ENCODE measurements around the gene PHF2. TPM values are rescaled to one million over a fixed set of nuclear protein-coding genes. Genes with fewer than 3 reads are reported as not detected.

PHF2 gene
- total RNA-seq, 1 experiment from 2014 or later: 16.1 TPM

DNA sequence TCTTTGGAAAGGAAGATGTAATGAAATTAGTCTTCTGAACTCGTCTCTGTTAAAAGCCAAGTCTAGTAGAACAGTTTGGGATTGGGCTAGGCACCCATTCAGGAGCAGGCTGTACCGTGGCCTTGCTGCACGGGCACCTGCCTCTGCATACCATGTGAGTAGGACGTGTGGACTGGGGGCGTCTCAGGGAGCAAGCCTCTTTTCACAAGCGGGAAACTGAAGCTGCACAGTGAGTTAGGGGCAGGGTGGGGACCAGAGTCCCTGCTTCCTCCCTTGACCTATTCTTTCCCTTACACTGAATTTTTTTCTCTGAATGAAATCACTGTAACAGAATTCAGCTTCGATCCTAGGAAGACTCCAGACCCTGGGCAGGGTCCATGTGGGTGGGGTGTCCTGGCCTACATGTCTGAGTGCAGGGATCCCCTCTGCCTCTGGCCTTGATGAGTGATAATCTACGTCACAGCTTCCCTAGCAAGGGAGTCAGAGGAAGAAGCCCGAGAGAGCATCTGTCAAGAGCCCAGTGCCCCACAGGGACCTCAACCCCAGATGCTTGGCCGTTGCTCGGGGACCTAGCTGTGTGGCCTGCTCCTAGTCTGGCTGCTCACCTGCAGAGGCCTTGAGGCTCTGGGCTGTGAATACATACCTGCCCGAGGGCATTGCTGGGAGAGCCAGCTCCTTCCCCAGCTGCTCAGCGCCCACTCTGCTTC lies 15.1 kb downstream of the PHF2 start:
- H2AFZ ChIP-seq (ENCODE audit: low read length): no peak overlapping the region
- H3K27ac ChIP-seq (ENCODE audit: low read length): peak overlapping the region; percentile 12; the same call in 1 of the 2 replicates

DNA sequence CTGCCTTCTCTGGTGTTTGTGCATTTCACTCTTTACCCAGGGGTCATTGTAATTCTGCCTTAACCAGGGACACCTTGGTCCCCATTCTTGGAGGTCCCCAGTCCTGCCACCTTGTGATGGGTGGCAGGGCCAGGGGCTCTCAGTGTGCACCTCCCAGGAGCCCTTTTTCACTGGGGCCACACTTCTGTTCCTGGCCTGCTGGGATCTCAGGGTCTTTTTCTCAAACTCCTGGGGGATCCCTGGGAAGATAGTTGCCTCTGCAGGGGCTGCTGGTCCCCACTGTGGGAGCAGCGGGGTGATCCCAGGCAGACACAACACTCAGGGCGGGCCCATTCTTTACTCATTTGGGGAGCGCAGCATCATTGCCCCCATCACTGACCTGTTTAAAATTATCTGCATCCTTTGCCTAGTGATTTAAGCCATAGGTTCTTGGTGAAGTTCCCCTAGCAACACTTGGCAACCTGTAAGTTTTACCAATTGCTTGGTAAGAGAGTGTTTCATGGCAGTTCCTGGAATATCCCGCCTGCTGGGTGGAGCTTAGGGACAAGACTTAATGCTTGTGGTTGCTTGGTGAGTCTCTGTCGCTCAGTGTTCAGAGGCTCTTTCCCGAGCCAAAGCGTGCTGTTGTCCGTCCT lies 15.7 kb downstream of the PHF2 start:
- no peak for DNase-seq
- peaks cover 4% of the 10 kb centered on the region; the same call in 1 of the 2 replicates for H4K20me1 ChIP-seq (ENCODE audit: insufficient read depth, low read depth, low read length)

More for the DNA sequence above, 15.1 kb downstream of the PHF2 start:
- peaks cover 4% of the 10 kb centered on the region; the same call in 1 of the 2 replicates for H4K20me1 ChIP-seq (ENCODE audit: insufficient read depth, low read depth, low read length)
- peaks cover 98% of the 10 kb centered on the region for H3K79me2 ChIP-seq (ENCODE audit: low read length)
- peaks cover 27% of the 10 kb centered on the region for H3K4me1 ChIP-seq (ENCODE audit: low read length)
- H3K27me3 ChIP-seq (ENCODE audit: low read length): no peaks in the 10 kb centered on the region
- peak overlapping the region; percentile 32; the same call in 1 of the 2 replicates for H3K9ac ChIP-seq (ENCODE audit: low read length)
- no peak for DNase-seq
- H3K36me3 ChIP-seq (ENCODE audit: insufficient read depth, low read length): no peaks in the 10 kb centered on the region
- H3K9me3 ChIP-seq (ENCODE audit: low read length): no peaks in the 10 kb centered on the region
- H3K9me2 ChIP-seq (replicated peaks; ENCODE audit: insufficient read depth, low read length): no peaks in the 10 kb centered on the region
- no peak overlapping the region for H3K4me3 ChIP-seq (ENCODE audit: low read length)
- no peak overlapping the region for H3K4me2 ChIP-seq (ENCODE audit: low read depth, low read length, poor library complexity, severe bottlenecking)

DNA sequence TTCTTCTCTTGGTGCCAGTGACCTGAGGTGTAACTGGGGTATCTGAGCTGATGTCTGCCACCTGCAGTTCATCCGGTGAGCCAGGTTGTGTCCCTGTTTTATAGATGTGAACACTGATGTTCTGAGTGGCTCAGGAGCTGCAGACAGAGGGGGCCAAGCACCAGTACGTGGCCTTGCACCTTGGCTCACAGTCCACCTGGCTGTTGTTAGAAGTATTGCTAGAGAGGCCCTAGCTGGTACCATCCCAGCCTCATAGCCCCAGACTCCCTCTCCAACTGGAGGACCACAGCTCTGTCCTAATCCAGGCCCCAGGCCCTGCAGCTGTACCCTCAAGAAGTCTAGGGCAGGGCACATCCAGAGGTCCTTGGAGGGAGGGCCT lies 16.2 kb downstream of the PHF2 start:
- peak; percentile 55 for DNase-seq
- H3K27me3 ChIP-seq (ENCODE audit: low read length): no peaks in the 10 kb centered on the region
- H3K9me3 ChIP-seq (ENCODE audit: low read length): no peaks in the 10 kb centered on the region
- H4K20me1 ChIP-seq (ENCODE audit: insufficient read depth, low read depth, low read length): peaks cover 4% of the 10 kb centered on the region; the same call in 1 of the 2 replicates
- no peaks in the 10 kb centered on the region for H3K9me2 ChIP-seq (replicated peaks; ENCODE audit: insufficient read depth, low read length)
- no peaks in the 10 kb centered on the region for H3K36me3 ChIP-seq (ENCODE audit: insufficient read depth, low read length)
- peaks cover 27% of the 10 kb centered on the region for H3K4me1 ChIP-seq (ENCODE audit: low read length)
- H3K4me2 ChIP-seq (ENCODE audit: low read depth, low read length, poor library complexity, severe bottlenecking): no peak overlapping the region
- H3K27ac ChIP-seq (ENCODE audit: low read length): no peak overlapping the region
- H2AFZ ChIP-seq (ENCODE audit: low read length): no peak overlapping the region
- H3K79me2 ChIP-seq (ENCODE audit: low read length): peaks cover 94% of the 10 kb centered on the region
- no peak overlapping the region for H3K4me3 ChIP-seq (ENCODE audit: low read length)
- no peak overlapping the region for H3K9ac ChIP-seq (ENCODE audit: low read length)

More for the DNA sequence above, 15.7 kb downstream of the PHF2 start:
- no peaks in the 10 kb centered on the region for H3K36me3 ChIP-seq (ENCODE audit: insufficient read depth, low read length)
- H2AFZ ChIP-seq (ENCODE audit: low read length): no peak overlapping the region
- no peaks in the 10 kb centered on the region for H3K27me3 ChIP-seq (ENCODE audit: low read length)
- H3K79me2 ChIP-seq (ENCODE audit: low read length): peaks cover 94% of the 10 kb centered on the region
- no peak overlapping the region for H3K27ac ChIP-seq (ENCODE audit: low read length)
- H3K4me3 ChIP-seq (ENCODE audit: low read length): no peak overlapping the region
- no peaks in the 10 kb centered on the region for H3K9me2 ChIP-seq (replicated peaks; ENCODE audit: insufficient read depth, low read length)
- H3K9me3 ChIP-seq (ENCODE audit: low read length): no peaks in the 10 kb centered on the region
- H3K4me2 ChIP-seq (ENCODE audit: low read depth, low read length, poor library complexity, severe bottlenecking): no peak overlapping the region
- peak overlapping the region; percentile 32; the same call in 1 of the 2 replicates for H3K9ac ChIP-seq (ENCODE audit: low read length)
- H3K4me1 ChIP-seq (ENCODE audit: low read length): peaks cover 27% of the 10 kb centered on the region

DNA sequence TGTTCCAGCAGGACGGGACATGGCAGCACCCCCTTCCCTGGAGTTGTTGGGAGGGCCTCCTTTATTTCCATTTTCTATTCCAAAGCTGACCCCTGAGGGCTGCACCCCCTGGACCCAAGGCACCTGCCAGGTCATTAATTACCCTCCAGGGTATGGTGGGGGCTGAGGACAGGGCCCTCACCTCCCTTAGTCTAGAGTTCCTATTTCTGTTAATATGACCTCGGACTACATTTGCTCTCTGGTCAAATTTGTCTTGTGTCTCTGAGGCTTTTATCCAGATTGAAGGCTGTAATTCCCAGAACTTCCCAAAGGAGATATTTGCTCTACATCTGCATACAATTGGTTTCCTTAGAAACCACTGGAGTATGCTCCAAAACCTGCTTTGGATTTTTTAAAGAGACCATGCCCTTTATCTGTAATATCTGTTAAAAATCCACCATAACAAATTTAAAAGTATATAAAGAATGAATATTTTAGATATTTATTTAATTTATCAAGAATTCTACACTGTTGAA lies 16.8 kb downstream of the PHF2 start:
- Histone ChIP-seq H3K4me2 (ENCODE audit: low read depth, low read length, poor library complexity, severe bottlenecking) (no peak overlapping the region), H3K4me1 (ENCODE audit: low read length) (peaks cover 27% of the 10 kb centered on the region), H3K27me3 (ENCODE audit: low read length) (no peaks in the 10 kb centered on the region), H3K79me2 (ENCODE audit: low read length) (peaks cover 94% of the 10 kb centered on the region), H3K9ac (ENCODE audit: low read length) (no peak overlapping the region), H3K4me3 (ENCODE audit: low read length) (no peak overlapping the region), H3K36me3 (ENCODE audit: insufficient read depth, low read length) (no peaks in the 10 kb centered on the region), H3K9me2 (replicated peaks; ENCODE audit: insufficient read depth, low read length) (no peaks in the 10 kb centered on the region), H4K20me1 (ENCODE audit: insufficient read depth, low read depth, low read length) (0 out of 2 replicates have a peak, but pooled peaks cover under 1% of the 10 kb centered on the region), H3K9me3 (ENCODE audit: low read length) (no peaks in the 10 kb centered on the region), H3K27ac (ENCODE audit: low read length) (no peak overlapping the region), H2AFZ (ENCODE audit: low read length) (no peak overlapping the region)
- no peak for DNase-seq

DNA sequence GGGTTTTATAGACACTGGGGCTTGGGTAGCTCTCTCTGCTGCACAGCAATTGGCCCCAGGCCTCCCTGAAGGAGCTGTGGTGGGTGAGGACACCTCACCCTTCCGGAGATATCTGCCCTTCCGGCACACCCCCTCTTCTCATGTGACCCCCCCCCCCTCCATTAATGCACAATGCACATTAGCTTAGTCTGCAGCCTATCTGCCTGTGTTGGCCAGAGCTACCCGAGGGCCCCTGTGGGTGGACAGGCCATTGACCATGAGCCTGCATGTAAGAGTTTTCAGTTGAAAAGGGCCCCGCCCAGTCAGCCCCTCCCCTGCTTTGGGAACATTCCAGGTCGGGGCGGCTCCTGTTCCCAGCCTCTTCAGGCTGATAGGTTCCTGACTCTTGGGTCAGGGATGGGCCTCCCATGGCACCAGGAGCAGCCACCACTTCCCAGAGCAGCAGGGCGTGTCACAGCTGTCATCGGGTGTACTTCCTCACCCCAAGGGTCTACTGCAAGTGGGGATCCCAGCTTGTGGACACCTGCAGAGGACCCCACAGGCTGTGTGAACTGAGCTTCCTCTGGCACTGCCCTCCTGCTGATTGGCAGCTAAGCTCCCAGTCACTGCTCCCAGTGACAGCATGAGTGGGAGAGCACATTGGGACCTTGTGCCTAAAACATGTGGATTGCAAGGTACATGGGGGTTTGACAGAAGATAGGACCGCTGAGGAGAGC lies 17.8 kb downstream of the PHF2 start:
- Histone ChIP-seq H3K4me1 (ENCODE audit: low read length) (peaks cover 27% of the 10 kb centered on the region), H3K79me2 (ENCODE audit: low read length) (peaks cover 95% of the 10 kb centered on the region), H4K20me1 (ENCODE audit: insufficient read depth, low read depth, low read length) (no peaks in the 10 kb centered on the region), H3K27me3 (ENCODE audit: low read length) (no peaks in the 10 kb centered on the region), H3K9me3 (ENCODE audit: low read length) (no peaks in the 10 kb centered on the region), H3K9ac (ENCODE audit: low read length) (no peak overlapping the region), H3K36me3 (ENCODE audit: insufficient read depth, low read length) (no peaks in the 10 kb centered on the region), H3K4me2 (ENCODE audit: low read depth, low read length, poor library complexity, severe bottlenecking) (no peak overlapping the region), H3K4me3 (ENCODE audit: low read length) (no peak overlapping the region), H3K9me2 (replicated peaks; ENCODE audit: insufficient read depth, low read length) (no peaks in the 10 kb centered on the region), H2AFZ (ENCODE audit: low read length) (no peak overlapping the region), H3K27ac (ENCODE audit: low read length) (no peak overlapping the region)
- no peak for DNase-seq

DNA sequence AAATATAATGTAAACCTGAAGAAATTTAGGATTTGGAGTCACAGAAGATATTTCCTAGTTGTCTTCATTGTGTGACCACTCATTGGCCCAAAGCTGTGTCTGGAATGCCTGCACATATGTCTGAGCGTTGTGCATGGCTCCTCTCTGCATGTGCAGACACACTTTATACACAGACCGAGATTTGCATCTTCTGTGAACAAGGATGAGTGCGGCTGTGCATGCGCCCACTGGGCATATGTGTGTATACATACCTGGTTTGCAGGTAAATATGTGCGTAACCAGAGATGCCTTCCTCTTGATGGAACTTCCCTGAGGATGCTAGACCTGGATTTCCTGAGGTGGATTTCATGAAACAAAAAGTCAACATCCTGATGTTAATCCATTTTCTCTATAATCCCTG lies 19.1 kb downstream of the PHF2 start:
- no peak overlapping the region for H3K4me3 ChIP-seq (ENCODE audit: low read length)
- H3K27ac ChIP-seq (ENCODE audit: low read length): no peak overlapping the region
- H3K9me3 ChIP-seq (ENCODE audit: low read length): no peaks in the 10 kb centered on the region
- H3K9ac ChIP-seq (ENCODE audit: low read length): no peak overlapping the region
- no peak overlapping the region for H3K4me2 ChIP-seq (ENCODE audit: low read depth, low read length, poor library complexity, severe bottlenecking)
- DNase-seq: no peak
- H3K9me2 ChIP-seq (replicated peaks; ENCODE audit: insufficient read depth, low read length): no peaks in the 10 kb centered on the region
- H3K27me3 ChIP-seq (ENCODE audit: low read length): no peaks in the 10 kb centered on the region
- H3K36me3 ChIP-seq (ENCODE audit: insufficient read depth, low read length): no peaks in the 10 kb centered on the region
- H3K79me2 ChIP-seq (ENCODE audit: low read length): peaks cover 95% of the 10 kb centered on the region
- H4K20me1 ChIP-seq (ENCODE audit: insufficient read depth, low read depth, low read length): no peaks in the 10 kb centered on the region
- H3K4me1 ChIP-seq (ENCODE audit: low read length): peaks cover 18% of the 10 kb centered on the region
- no peak overlapping the region for H2AFZ ChIP-seq (ENCODE audit: low read length)

DNA sequence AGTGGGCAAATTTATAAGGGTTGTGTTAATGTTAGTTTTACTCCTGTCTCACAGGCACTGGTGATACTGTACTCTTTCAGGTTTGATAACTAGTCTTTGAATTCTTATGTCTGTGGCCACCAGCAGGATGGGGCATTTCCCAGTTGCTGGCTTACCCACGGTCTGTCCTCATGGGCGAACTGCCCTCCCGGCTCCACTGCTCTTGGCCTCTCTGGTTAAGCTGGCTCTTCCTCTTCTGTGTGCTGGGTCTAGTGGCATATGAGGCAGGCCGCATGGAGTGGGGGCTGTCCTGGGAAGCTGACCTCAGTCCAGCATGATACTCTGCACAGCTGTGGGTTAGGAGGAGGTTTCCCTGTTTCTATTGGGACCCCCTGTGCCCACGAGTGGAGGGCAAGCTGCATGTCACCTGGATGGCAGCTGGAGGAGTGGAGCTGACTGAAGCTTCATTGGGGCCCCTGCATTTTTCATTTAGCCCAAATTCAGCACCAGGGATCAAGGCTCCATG lies 19.5 kb downstream of the PHF2 start:
- Histone ChIP-seq H4K20me1 (ENCODE audit: insufficient read depth, low read depth, low read length) (no peaks in the 10 kb centered on the region), H3K79me2 (ENCODE audit: low read length) (peaks cover 95% of the 10 kb centered on the region), H3K27ac (ENCODE audit: low read length) (no peak overlapping the region), H3K9me3 (ENCODE audit: low read length) (no peaks in the 10 kb centered on the region), H3K9me2 (replicated peaks; ENCODE audit: insufficient read depth, low read length) (no peaks in the 10 kb centered on the region), H3K9ac (ENCODE audit: low read length) (no peak overlapping the region), H3K4me3 (ENCODE audit: low read length) (no peak overlapping the region), H2AFZ (ENCODE audit: low read length) (no peak overlapping the region), H3K4me2 (ENCODE audit: low read depth, low read length, poor library complexity, severe bottlenecking) (no peak overlapping the region), H3K4me1 (ENCODE audit: low read length) (peaks cover 13% of the 10 kb centered on the region), H3K36me3 (ENCODE audit: insufficient read depth, low read length) (no peaks in the 10 kb centered on the region), H3K27me3 (ENCODE audit: low read length) (no peaks in the 10 kb centered on the region)
- no peak for DNase-seq

DNA sequence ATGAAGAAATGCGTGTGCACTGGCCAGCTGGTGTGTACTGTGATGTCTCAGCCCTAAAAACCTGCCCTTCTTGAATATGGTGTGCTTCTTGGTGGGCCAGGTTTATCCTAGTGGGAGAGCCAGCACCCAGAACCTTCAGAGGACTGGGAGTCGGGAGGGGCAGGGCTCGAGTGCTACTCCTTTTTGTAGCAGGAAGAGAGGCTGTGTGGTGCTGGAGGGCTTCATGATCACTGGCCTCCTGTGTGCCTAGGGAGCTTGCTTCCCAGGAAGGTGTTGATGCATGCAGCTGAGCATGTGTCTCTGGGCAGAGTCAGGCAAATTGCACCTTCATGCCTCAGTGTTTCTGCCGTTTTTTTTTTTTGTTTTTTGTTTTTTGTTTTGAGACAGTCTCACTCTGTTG lies 20.0 kb downstream of the PHF2 start:
- H3K27ac ChIP-seq (ENCODE audit: low read length): no peak overlapping the region
- no peak overlapping the region for H3K9ac ChIP-seq (ENCODE audit: low read length)
- H3K27me3 ChIP-seq (ENCODE audit: low read length): no peaks in the 10 kb centered on the region
- no peaks in the 10 kb centered on the region for H3K36me3 ChIP-seq (ENCODE audit: insufficient read depth, low read length)
- H3K4me1 ChIP-seq (ENCODE audit: low read length): peaks cover 8% of the 10 kb centered on the region
- H3K79me2 ChIP-seq (ENCODE audit: low read length): peaks cover 95% of the 10 kb centered on the region
- H2AFZ ChIP-seq (ENCODE audit: low read length): no peak overlapping the region
- no peaks in the 10 kb centered on the region for H3K9me2 ChIP-seq (replicated peaks; ENCODE audit: insufficient read depth, low read length)
- no peaks in the 10 kb centered on the region for H4K20me1 ChIP-seq (ENCODE audit: insufficient read depth, low read depth, low read length)
- no peak overlapping the region for H3K4me3 ChIP-seq (ENCODE audit: low read length)
- no peak overlapping the region for H3K4me2 ChIP-seq (ENCODE audit: low read depth, low read length, poor library complexity, severe bottlenecking)
- DNase-seq: no peak
- H3K9me3 ChIP-seq (ENCODE audit: low read length): no peaks in the 10 kb centered on the region

Measured in Karpas-422 (cell line).